Measurements from ENCODE around the gene ARHGAP24.

DNA sequence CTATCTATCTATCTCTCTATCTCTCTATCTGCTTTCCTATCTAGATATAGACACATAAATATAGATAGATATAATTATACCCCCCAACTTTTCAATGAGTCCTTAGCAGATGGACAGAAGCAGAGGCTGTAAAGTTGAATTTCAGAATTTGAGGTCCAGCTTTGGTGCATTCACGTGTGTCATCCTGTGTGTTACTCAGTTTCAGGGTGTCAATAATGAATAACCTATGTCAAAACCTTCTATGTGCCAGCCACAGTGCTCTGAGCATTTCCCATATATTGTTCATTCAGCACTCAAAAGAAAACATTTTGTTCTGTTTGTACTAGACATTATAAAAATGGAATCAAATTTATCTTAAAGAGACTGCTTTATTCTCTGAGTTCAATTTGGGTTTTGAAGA, 310.0 kb downstream of the ARHGAP24 start:
- no peak for TF ChIP-seq SMC3 (IDR thresholded peaks at IDR 0.05; ENCODE audit: low read depth, low read length)
- no peak for TF ChIP-seq EP300 (IDR thresholded peaks at IDR 0.05; ENCODE audit: borderline replicate concordance in 1 of 2, low read depth in 1 of 2, low read length in 1 of 2)
- no peak for TF ChIP-seq IRF3 (IDR thresholded peaks at IDR 0.05; ENCODE audit: low read depth, low read length)
- TF ChIP-seq, protein P1, sequence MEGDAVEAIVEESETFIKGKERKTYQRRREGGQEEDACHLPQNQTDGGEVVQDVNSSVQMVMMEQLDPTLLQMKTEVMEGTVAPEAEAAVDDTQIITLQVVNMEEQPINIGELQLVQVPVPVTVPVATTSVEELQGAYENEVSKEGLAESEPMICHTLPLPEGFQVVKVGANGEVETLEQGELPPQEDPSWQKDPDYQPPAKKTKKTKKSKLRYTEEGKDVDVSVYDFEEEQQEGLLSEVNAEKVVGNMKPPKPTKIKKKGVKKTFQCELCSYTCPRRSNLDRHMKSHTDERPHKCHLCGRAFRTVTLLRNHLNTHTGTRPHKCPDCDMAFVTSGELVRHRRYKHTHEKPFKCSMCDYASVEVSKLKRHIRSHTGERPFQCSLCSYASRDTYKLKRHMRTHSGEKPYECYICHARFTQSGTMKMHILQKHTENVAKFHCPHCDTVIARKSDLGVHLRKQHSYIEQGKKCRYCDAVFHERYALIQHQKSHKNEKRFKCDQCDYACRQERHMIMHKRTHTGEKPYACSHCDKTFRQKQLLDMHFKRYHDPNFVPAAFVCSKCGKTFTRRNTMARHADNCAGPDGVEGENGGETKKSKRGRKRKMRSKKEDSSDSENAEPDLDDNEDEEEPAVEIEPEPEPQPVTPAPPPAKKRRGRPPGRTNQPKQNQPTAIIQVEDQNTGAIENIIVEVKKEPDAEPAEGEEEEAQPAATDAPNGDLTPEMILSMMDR (IDR thresholded peaks at IDR 0.05) = no peak
- TF ChIP-seq USF2 (IDR thresholded peaks at IDR 0.05; ENCODE audit: borderline replicate concordance, low read depth, low read length) = no peak
- TF ChIP-seq, protein P2, sequence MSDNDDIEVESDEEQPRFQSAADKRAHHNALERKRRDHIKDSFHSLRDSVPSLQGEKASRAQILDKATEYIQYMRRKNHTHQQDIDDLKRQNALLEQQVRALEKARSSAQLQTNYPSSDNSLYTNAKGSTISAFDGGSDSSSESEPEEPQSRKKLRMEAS (IDR thresholded peaks at IDR 0.05; ENCODE audit: low read depth) = no peak
- TF ChIP-seq RFX5 (IDR thresholded peaks at IDR 0.05; ENCODE audit: low read length) = no peak
- TF ChIP-seq, protein P3, sequence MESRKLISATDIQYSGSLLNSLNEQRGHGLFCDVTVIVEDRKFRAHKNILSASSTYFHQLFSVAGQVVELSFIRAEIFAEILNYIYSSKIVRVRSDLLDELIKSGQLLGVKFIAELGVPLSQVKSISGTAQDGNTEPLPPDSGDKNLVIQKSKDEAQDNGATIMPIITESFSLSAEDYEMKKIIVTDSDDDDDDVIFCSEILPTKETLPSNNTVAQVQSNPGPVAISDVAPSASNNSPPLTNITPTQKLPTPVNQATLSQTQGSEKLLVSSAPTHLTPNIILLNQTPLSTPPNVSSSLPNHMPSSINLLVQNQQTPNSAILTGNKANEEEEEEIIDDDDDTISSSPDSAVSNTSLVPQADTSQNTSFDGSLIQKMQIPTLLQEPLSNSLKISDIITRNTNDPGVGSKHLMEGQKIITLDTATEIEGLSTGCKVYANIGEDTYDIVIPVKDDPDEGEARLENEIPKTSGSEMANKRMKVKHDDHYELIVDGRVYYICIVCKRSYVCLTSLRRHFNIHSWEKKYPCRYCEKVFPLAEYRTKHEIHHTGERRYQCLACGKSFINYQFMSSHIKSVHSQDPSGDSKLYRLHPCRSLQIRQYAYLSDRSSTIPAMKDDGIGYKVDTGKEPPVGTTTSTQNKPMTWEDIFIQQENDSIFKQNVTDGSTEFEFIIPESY (IDR thresholded peaks at IDR 0.05; ENCODE audit: borderline replicate concordance, low read depth) = no peak

All from SK-N-SH (cell line).